K562 (cell line): ENCODE results near the gene SIGLEC9. TPM values are rescaled to one million over a fixed set of nuclear protein-coding genes. Genes with fewer than 3 reads are reported as not detected.

Experiments
- ATAC-seq: fragments of 200-7000 bp; cut with Tn5 transposase; 3 replicates; pipeline ENCODE4 v1.9.1; 2020; ENCODE audit warnings: moderate library complexity
- BruUV-seq: library from RNA; stranded (reverse); fragments of 400-500 nt; replicated peaks from 2 replicates; lab custom pipeline; 2021; lab: Mats Ljungman, UMichigan
- CTCF ChIA-PET: fragments of 300-600 bp; formaldehyde crosslinking; extraction: SDS; loops from one replicate; lab custom pipeline; 2021; ENCODE audit warnings: low intra/inter-chr PET ratio; lab: Yijun Ruan, JAX
- POLR2A ChIA-PET: fragments of 300-600, 350-650 bp; sonication (Branson Sonifier 250); formaldehyde crosslinking; extraction: SDS; loops from one replicate; lab custom pipeline; 2021; ENCODE audit warnings: antibody characterized with exemption, inconsistent platforms; lab: Yijun Ruan, JAX
- DNase-seq, 4 experiments: peaks; one replicate each; pipeline versions ENCODE4 v3.0.0 to v3.0.0-alpha.2; 2011 to 2018; ENCODE audit warnings: low spot score in 3 of 4, mixed read lengths in 3 of 4; ENCODE audit errors: extremely low read depth in 1 of 4
- FAIRE-seq: peaks from 2 replicates; lab custom pipeline; 2011; peaks lifted over from hg19 to GRCh38; lab: Jason Lieb, UNC
- H2AFZ ChIP-seq: 2 replicates; pipeline ENCODE4 v1.6.0; 2011; ENCODE audit warnings: low read depth, low read length, control low read depth, inconsistent platforms
- H3K27ac ChIP-seq: fragments of 200-600 bp; 3 replicates; pipeline ENCODE4 v1.8.0; 2011; ENCODE audit warnings: low read depth, mild to moderate bottlenecking, control low read depth, inconsistent platforms, low read length, moderate library complexity, mixed read lengths; ENCODE audit errors: extremely low read depth
- H3K27me3 ChIP-seq, 2 experiments: fragments of 300-600 bp in 1 of 2; 2 replicates in 1 of 2; 3 replicates in 1 of 2; pipeline versions ENCODE4 v1.6.0 to v1.8.0; 2011; ENCODE audit warnings: inconsistent platforms in 2 of 2, low read length in 2 of 2, mild to moderate bottlenecking in 1 of 2, mixed read lengths in 1 of 2, moderate library complexity in 1 of 2; ENCODE audit not compliant: control insufficient read depth in 2 of 2, insufficient read depth in 2 of 2
- H3K36me3 ChIP-seq: fragments of 300-600 bp; 3 replicates; pipeline ENCODE4 v1.8.0; 2011; ENCODE audit warnings: mild to moderate bottlenecking, low read length, inconsistent platforms; ENCODE audit not compliant: control insufficient read depth, insufficient read depth
- H3K4me1 ChIP-seq, 2 experiments: fragments of 200-600 bp in 1 of 2; replicated peaks in 1 of 2; 2 replicates in 1 of 2; 3 replicates in 1 of 2; pipeline versions ENCODE4 v1.5.1 to v1.8.0; 2011; ENCODE audit warnings: inconsistent platforms in 2 of 2, low read length in 2 of 2, mild to moderate bottlenecking in 1 of 2, mixed read lengths in 1 of 2, moderate library complexity in 1 of 2; ENCODE audit not compliant: control insufficient read depth in 2 of 2, insufficient read depth in 2 of 2
- H3K4me2 ChIP-seq: 2 replicates; pipeline ENCODE4 v1.6.1; 2011; ENCODE audit warnings: low read length, control low read depth, inconsistent platforms, mixed read lengths; ENCODE audit not compliant: insufficient read depth
- H3K4me3 ChIP-seq: fragments of 200-600 bp; sonication (generic), shearing (Covaris generic); 2 replicates; pipeline ENCODE4 v1.5.1; 2016; ENCODE audit warnings: control low read depth, inconsistent platforms
- H3K79me2 ChIP-seq: fragments of 200-600 bp; 3 replicates; pipeline ENCODE4 v1.8.0; 2011; ENCODE audit warnings: low read length, inconsistent platforms; ENCODE audit not compliant: control insufficient read depth, insufficient read depth
- H3K9ac ChIP-seq, 2 experiments: 2 replicates each; pipeline versions ENCODE4 v1.6.0 to v1.6.1; 2011; ENCODE audit warnings: low read depth in 2 of 2, low read length in 2 of 2, control low read depth in 1 of 2, inconsistent platforms in 1 of 2, mild to moderate bottlenecking in 1 of 2, mixed read lengths in 1 of 2; ENCODE audit not compliant: insufficient read depth in 1 of 2
- H3K9me1 ChIP-seq: one replicate; pipeline ENCODE4 v1.6.0; 2011; ENCODE audit warnings: inconsistent platforms, mild to moderate bottlenecking, low read length, moderate library complexity; ENCODE audit not compliant: control insufficient read depth, insufficient read depth
- H3K9me3 ChIP-seq: replicated peaks from 2 replicates; pipeline ENCODE4 v1.5.1; 2011; ENCODE audit warnings: low read depth, low read length, inconsistent platforms; ENCODE audit not compliant: control insufficient read depth, insufficient read depth
- H4K20me1 ChIP-seq: replicated peaks from 2 replicates; pipeline ENCODE4 v1.6.1; 2011; ENCODE audit warnings: low read length, inconsistent platforms, mixed read lengths; ENCODE audit not compliant: control insufficient read depth, insufficient read depth
- CHD2 ChIP-seq: IDR thresholded peaks from 2 replicates; pipeline ENCODE4 v1.6.1; 2011; ENCODE audit warnings: low read depth, low read length
- EWSR1 ChIP-seq: fragments of 450-650 bp; IDR thresholded peaks from 2 replicates; pipeline ENCODE4 v1.6.1; 2018; ENCODE audit warnings: borderline replicate concordance, mild to moderate bottlenecking, low read depth, moderate library complexity; ENCODE audit not compliant: partially characterized antibody
- GABPB1 ChIP-seq: sonication (generic); formaldehyde crosslinking; IDR thresholded peaks from 2 replicates; pipeline ENCODE4 v1.8.0; 2022; ENCODE audit warnings: mild to moderate bottlenecking, missing genetic modification reagents
- GMEB1 ChIP-seq: fragments of 250-450 bp; sonication (Bioruptor Pico); IDR thresholded peaks from 2 replicates; pipeline ENCODE4 v1.4.0; 2020; ENCODE audit warnings: mild to moderate bottlenecking
- HNRNPK ChIP-seq: fragments of 200-400 bp; formaldehyde crosslinking; IDR thresholded peaks from one replicate; pipeline ENCODE4 v1.6.1; 2018; ENCODE audit warnings: mild to moderate bottlenecking, low read depth, low read length; ENCODE audit not compliant: poor library complexity, severe bottlenecking
- NR0B1 ChIP-seq: fragments of 450-650 bp; IDR thresholded peaks from one replicate; pipeline ENCODE4 v1.6.1; 2018; ENCODE audit warnings: mild to moderate bottlenecking, moderate library complexity; ENCODE audit not compliant: partially characterized antibody
- POLR2AphosphoS2 ChIP-seq: IDR thresholded peaks from 2 replicates; pipeline ENCODE4 v1.6.1; 2012; ENCODE audit warnings: low read length, improper control_type of control experiment
- PTBP1 ChIP-seq: fragments of 200-400 bp; formaldehyde crosslinking; IDR thresholded peaks from 2 replicates; pipeline ENCODE4 v1.6.1; 2017; ENCODE audit warnings: low read depth, low read length
- SIX5 ChIP-seq, 2 experiments: IDR thresholded peaks; 2 replicates each; pipeline ENCODE4 v1.6.1; 2011; ENCODE audit warnings: low read length in 2 of 2, borderline replicate concordance in 1 of 2, low read depth in 1 of 2, mild to moderate bottlenecking in 1 of 2, moderate library complexity in 1 of 2; ENCODE audit not compliant: insufficient read depth in 1 of 2
- SLC30A9 ChIP-seq: fragments of 250-450 bp; sonication (Bioruptor Pico); IDR thresholded peaks from 2 replicates; pipeline ENCODE4 v1.8.0; 2022; ENCODE audit warnings: mild to moderate bottlenecking, moderate library complexity
- USF1 ChIP-seq: sonication (generic); formaldehyde crosslinking; IDR thresholded peaks from 2 replicates; pipeline ENCODE4 v1.9.0; 2022; ENCODE audit warnings: mild to moderate bottlenecking, missing genetic modification reagents
- ZBTB49 ChIP-seq: sonication (generic); formaldehyde crosslinking; IDR thresholded peaks from 2 replicates; pipeline ENCODE4 v1.8.0; 2022; ENCODE audit warnings: missing genetic modification reagents, mild to moderate bottlenecking, borderline replicate concordance
- ZBTB5 ChIP-seq: fragments of 450-650 bp; IDR thresholded peaks from 2 replicates; pipeline ENCODE4 v1.6.1; 2017; ENCODE audit warnings: antibody characterized with exemption
- ZNF551 ChIP-seq: fragments of 250-450 bp; sonication (Bioruptor Pico); IDR thresholded peaks from 2 replicates; pipeline ENCODE4 v1.5.0; 2021; ENCODE audit warnings: mild to moderate bottlenecking, moderate library complexity
- WGBS: fragments of 100-300 bp; shearing (Covaris generic); methylation state at CpG from one replicate; pipeline ENCODE4 v1.1.6; 2016; ENCODE audit warnings: low coverage, mixed read lengths; ENCODE audit not compliant: insufficient coverage; ENCODE audit errors: missing lambda C conversion rate; 5-methylcytosine and 5-hydroxymethylcytosine counted together
- in situ Hi-C: fragments of 300-500 bp; cut with MboI; formaldehyde crosslinking; loops from 4 replicates; pipeline ENCODE4 v1.15.0; 2018; ENCODE audit warnings: inconsistent platforms, mixed read lengths
- intact Hi-C: fragments of 100-400 bp; cut with micrococcal nuclease; formaldehyde crosslinking; loops from 2 replicates; pipeline ENCODE4 v1.14.2; 2022
- polyA plus RNA-seq, 8 experiments: library from polyadenylated mRNA; depleted of rRNA in 4 of 8; stranded (reverse) in 5 of 8; unstranded in 3 of 8; fragments of >200 nt; fragmentation: Nextera tagmentation in 2 of 8; fragmentation: Illumina TruSeq in 1 of 8; extraction: Ambion mirVana in 2 of 8; extraction: Trizol in 1 of 8; gene quantifications; 2 replicates each; pipeline versions ENCODE4 v1.2.1 to v1.2.3, GENCODE V29; 2011 to 2014; ENCODE audit warnings: inconsistent platforms in 1 of 8, missing spikeins in 1 of 8
- total RNA-seq, 7 experiments: library from RNA; depleted of rRNA in 6 of 7; stranded (reverse); fragments of >200 nt in 6 of 7; fragmentation: Illumina TruSeq in 2 of 7; extraction: Trizol in 2 of 7; gene quantifications; 2 replicates each; pipeline versions ENCODE4 v1.2.1 to v1.2.3, GENCODE V29; 2011 to 2021; ENCODE audit warnings: low replicate concordance in 1 of 7

Gene SIGLEC9
- total and polyA plus RNA-seq, 9 of the 15 experiments (the other 6 are each of a cell fraction or from before 2014, with no cell fraction given) = 0.09 to 0.34 (median 0.22) TPM; not detected in 4

GRCh38 chr19:51148580-51148979 is 23.9 kb downstream of the SIGLEC9 start:
- no peaks in the 10 kb centered on the region; the same call in 1 of the 2 replicates for H4K20me1 ChIP-seq
- in situ Hi-C loops = no loop called here
- no TSS peak for BruUV-seq
- no peaks in the 10 kb centered on the region for H3K79me2 ChIP-seq
- no peak for ATAC-seq
- H2AFZ ChIP-seq = no peak overlapping the region
- H3K27me3 ChIP-seq = peaks cover 14 to 51% of the 10 kb centered on the region in 2 experiments
- ChIA-PET POLR2A (interaction anchor here (1.1 kb wide), 1 partner anchor 9 kb away, joined by 5 read pairs; no protein-coding TSS in a partner anchor), CTCF (interaction anchor here (1.4 kb wide), 1 partner anchor 10 kb away, joined by 4 read pairs; no protein-coding TSS in a partner anchor)
- no peaks in the 10 kb centered on the region for H3K9me1 ChIP-seq
- intact Hi-C loops = no loop called here
- H3K36me3 ChIP-seq = no peaks in the 10 kb centered on the region
- no peak overlapping the region for H3K4me2 ChIP-seq
- no peak overlapping the region for H3K4me3 ChIP-seq
- H3K27ac ChIP-seq = no peak overlapping the region
- H3K9me3 ChIP-seq = no peaks in the 10 kb centered on the region
- WGBS = 0% methylated on average over 3 of the region's 3 CpGs
- H3K4me1 ChIP-seq = peaks cover 2 to 4% of the 10 kb centered on the region in 2 experiments; a peak in 3 of 5 replicates
- H3K9ac ChIP-seq = no peak overlapping the region
- DNase-seq = no peak
- FAIRE-seq = no peak
- no peak for TF ChIP-seq NR0B1
- no peak for TF ChIP-seq PTBP1
- TF ChIP-seq USF1 (CRISPR knock-in tag) = no peak
- no peak for TF ChIP-seq GMEB1 (CRISPR knock-in tag)
- no peak for TF ChIP-seq POLR2AphosphoS2
- TF ChIP-seq GABPB1 (CRISPR knock-in tag) = no peak
- no peak for TF ChIP-seq HNRNPK
- no peak for TF ChIP-seq EWSR1
- no peak for TF ChIP-seq ZNF551
- TF ChIP-seq ZBTB49 (CRISPR knock-in tag) = no peak
- no peak for TF ChIP-seq ZBTB5
- no peak for TF ChIP-seq SIX5 (IDR thresholded peaks at IDR 0.05; ENCODE audit: borderline replicate concordance in 1 of 2, insufficient read depth in 1 of 2, low read depth in 1 of 2, low read length in 2 of 2)
- no peak for TF ChIP-seq CHD2
- no peak for TF ChIP-seq SLC30A9
